Activated T-helper 17 cell treated with anti-CD3 and anti-CD28 coated beads, Interleukin-2, amount 50 U/mL, for 72 hours (primary cell): ENCODE data around the gene TP53RK. TPM values are rescaled to one million over a fixed set of nuclear protein-coding genes. Genes with fewer than 3 reads are reported as not detected.

Experiments used
- ATAC-seq: fragments of 150-1000 bp; cut with Tn5 transposase; replicated peaks from 2 replicates; pipeline ENCODE4 v1.10.0; 2021; ENCODE audit warnings: mild to moderate bottlenecking, moderate library complexity
- H3K27ac Mint-ChIP-seq: one replicate; pipeline ENCODE4 v1.8.0; 2022; ENCODE audit warnings: mixed read lengths
- H3K27me3 Mint-ChIP-seq: one replicate; pipeline ENCODE4 v1.8.0; 2022; ENCODE audit warnings: mixed read lengths
- H3K36me3 Mint-ChIP-seq: one replicate; pipeline ENCODE4 v1.8.0; 2022; ENCODE audit warnings: low read depth, mild to moderate bottlenecking, mixed read lengths
- H3K4me1 Mint-ChIP-seq: one replicate; pipeline ENCODE4 v1.8.0; 2022; ENCODE audit warnings: mixed read lengths
- H3K4me3 Mint-ChIP-seq: one replicate; pipeline ENCODE4 v1.8.0; 2022; ENCODE audit warnings: mild to moderate bottlenecking, mixed read lengths
- H3K9me3 Mint-ChIP-seq: one replicate; pipeline ENCODE4 v1.8.0; 2022; ENCODE audit warnings: mixed read lengths
- total RNA-seq, 2 donors: library from RNA; stranded (reverse); gene quantifications; one replicate each; pipeline ENCODE4 v1.2.3, GENCODE V29; 2022

TP53RK gene
- total RNA-seq, 2 donors from 2014 or later, result 11.9 to 16.7 TPM

- no peak for ATAC-seq
- H3K27me3 Mint-ChIP-seq, result peaks cover 28% of the 10 kb centered on the region
- H3K36me3 Mint-ChIP-seq, result no peaks in the 10 kb centered on the region
- no peak overlapping the region for H3K4me3 Mint-ChIP-seq
- H3K27ac Mint-ChIP-seq, result no peak overlapping the region
- H3K9me3 Mint-ChIP-seq, result no peaks in the 10 kb centered on the region
- no peaks in the 10 kb centered on the region for H3K4me1 Mint-ChIP-seq
Observed at GRCh38 chr20:46637020-46637419, 52.2 kb downstream of the TP53RK start.

- H3K27me3 Mint-ChIP-seq, result peaks cover 28% of the 10 kb centered on the region
- no peak overlapping the region for H3K27ac Mint-ChIP-seq
- no peak overlapping the region for H3K4me3 Mint-ChIP-seq
- no peaks in the 10 kb centered on the region for H3K4me1 Mint-ChIP-seq
- no peaks in the 10 kb centered on the region for H3K36me3 Mint-ChIP-seq
- H3K9me3 Mint-ChIP-seq, result no peaks in the 10 kb centered on the region
- no peak for ATAC-seq
Observed at GRCh38 chr20:46636514-46636913, 52.7 kb downstream of the TP53RK start.

- Mint-ChIP-seq H3K4me3 (no peak overlapping the region), H3K36me3 (no peaks in the 10 kb centered on the region), H3K9me3 (no peaks in the 10 kb centered on the region), H3K4me1 (no peaks in the 10 kb centered on the region), H3K27me3 (peaks cover 24% of the 10 kb centered on the region), H3K27ac (no peak overlapping the region)
- no peak for ATAC-seq
Observed at GRCh38 chr20:46635514-46636136, 53.6 kb downstream of the TP53RK start.

- H3K4me3 Mint-ChIP-seq, result no peak overlapping the region
- peaks cover 7% of the 10 kb centered on the region for H3K9me3 Mint-ChIP-seq
- ATAC-seq, result no peak
Observed at GRCh38 chr20:46634528-46634927, 54.7 kb downstream of the TP53RK start.

More at GRCh38 chr20:46634528-46634927, 54.7 kb downstream of the TP53RK start:
- no peaks in the 10 kb centered on the region for H3K36me3 Mint-ChIP-seq
- H3K27ac Mint-ChIP-seq, result no peak overlapping the region
- H3K27me3 Mint-ChIP-seq, result peaks cover 28% of the 10 kb centered on the region
- no peaks in the 10 kb centered on the region for H3K4me1 Mint-ChIP-seq

Other genes with a start within 250 kb of the TP53RK start
- 1 to 10 TPM in 1 of 2 donors, under 1 TPM in 1; 0.76 to 3.0 TPM for gene ZNF334, start 175.9 kb downstream of the TP53RK start, total RNA-seq
- gene OCSTAMP, start 138.8 kb downstream of the TP53RK start, total RNA-seq, result 1 to 10 TPM in 1 of 2 donors, under 1 TPM in 1; 0.11 to 1.1 TPM
- gene SLC13A3, start 38.0 kb downstream of the TP53RK start, total RNA-seq, result not detected
- not detected for gene SLC2A10, start 20.2 kb upstream of the TP53RK start, total RNA-seq
- gene EYA2, start 205.4 kb upstream of the TP53RK start, total RNA-seq, result under 1 TPM in 1 of 2 donors, not detected in 1; 0.16 TPM